ENCODE data around the gene SLC26A8.
"Not testable (repeated sequence)": the region's sequence is repeated elsewhere in the genome, so short reads cannot be mapped to it uniquely, and the experiment has no call there.

The SLC26A8 gene

GRCh38 chr6:36038120-36038876 lies 13.9 kb upstream of the SLC26A8 start:
- H3K36me3 ChIP-seq (ENCODE audit: insufficient read depth, low read length), result no peaks in the 10 kb centered on the region
- H3K4me1 ChIP-seq (ENCODE audit: insufficient read depth, low read length), result peaks cover 17% of the 10 kb centered on the region
- H3K9me3 ChIP-seq (ENCODE audit: control insufficient read depth, insufficient read depth, low read length), result no peaks in the 10 kb centered on the region
- no peak overlapping the region for H3K9ac ChIP-seq (ENCODE audit: low read depth, low read length)

- Histone ChIP-seq H3K9me3 (ENCODE audit: control insufficient read depth, insufficient read depth, low read length) (no peaks in the 10 kb centered on the region), H3K36me3 (ENCODE audit: insufficient read depth, low read length) (no peaks in the 10 kb centered on the region), H3K4me1 (ENCODE audit: insufficient read depth, low read length) (peaks cover 22% of the 10 kb centered on the region), H3K9ac (ENCODE audit: low read depth, low read length) (no peak overlapping the region)
Measured at GRCh38 chr6:36035225-36035624, 10.8 kb upstream of the SLC26A8 start.

- H3K4me1 ChIP-seq (ENCODE audit: insufficient read depth, low read length), result peaks cover 22% of the 10 kb centered on the region
- H3K9me3 ChIP-seq (ENCODE audit: control insufficient read depth, insufficient read depth, low read length), result no peaks in the 10 kb centered on the region
- H3K9ac ChIP-seq (ENCODE audit: low read depth, low read length), result no peak overlapping the region
- no peaks in the 10 kb centered on the region for H3K36me3 ChIP-seq (ENCODE audit: insufficient read depth, low read length)
Measured at GRCh38 chr6:36034441-36034840, 10.0 kb upstream of the SLC26A8 start.

GRCh38 chr6:36033935-36034334 lies 9.5 kb upstream of the SLC26A8 start:
- Histone ChIP-seq H3K36me3 (ENCODE audit: insufficient read depth, low read length) (no peaks in the 10 kb centered on the region), H3K4me1 (ENCODE audit: insufficient read depth, low read length) (peaks cover 22% of the 10 kb centered on the region), H3K9me3 (ENCODE audit: control insufficient read depth, insufficient read depth, low read length) (no peaks in the 10 kb centered on the region), H3K9ac (ENCODE audit: low read depth, low read length) (no peak overlapping the region)

GRCh38 chr6:36033144-36033543 lies 8.7 kb upstream of the SLC26A8 start:
- H3K9ac ChIP-seq (ENCODE audit: low read depth, low read length); H3K36me3 ChIP-seq (ENCODE audit: insufficient read depth, low read length); H3K9me3 ChIP-seq (ENCODE audit: control insufficient read depth, insufficient read depth, low read length): not testable (repeated sequence)
- peaks cover 17% of the 10 kb centered on the region for H3K4me1 ChIP-seq (ENCODE audit: insufficient read depth, low read length)

- Histone ChIP-seq H3K4me1 (ENCODE audit: insufficient read depth, low read length) (peaks cover 17% of the 10 kb centered on the region), H3K9me3 (ENCODE audit: control insufficient read depth, insufficient read depth, low read length) (no peaks in the 10 kb centered on the region), H3K9ac (ENCODE audit: low read depth, low read length) (0 out of 2 replicates have a peak overlapping the region, but pooled peaks have one; percentile 9), H3K36me3 (ENCODE audit: insufficient read depth, low read length) (no peaks in the 10 kb centered on the region)
Measured at GRCh38 chr6:36032261-36032660, 7.8 kb upstream of the SLC26A8 start.

- Histone ChIP-seq H3K36me3 (ENCODE audit: insufficient read depth, low read length) (no peaks in the 10 kb centered on the region), H3K4me1 (ENCODE audit: insufficient read depth, low read length) (peaks cover 39% of the 10 kb centered on the region), H3K9ac (ENCODE audit: low read depth, low read length) (peak overlapping the region; percentile 91; the same call in 1 of the 2 replicates), H3K9me3 (ENCODE audit: control insufficient read depth, insufficient read depth, low read length) (no peaks in the 10 kb centered on the region)
Measured at GRCh38 chr6:36029464-36029863, 5.0 kb upstream of the SLC26A8 start.

- peaks cover 34% of the 10 kb centered on the region for H3K4me1 ChIP-seq (ENCODE audit: insufficient read depth, low read length)
- H3K9ac ChIP-seq (ENCODE audit: low read depth, low read length), result peak overlapping the region; percentile 91
- H3K36me3 ChIP-seq (ENCODE audit: insufficient read depth, low read length), result no peaks in the 10 kb centered on the region
- no peaks in the 10 kb centered on the region for H3K9me3 ChIP-seq (ENCODE audit: control insufficient read depth, insufficient read depth, low read length)
Measured at GRCh38 chr6:36028877-36029324, 4.5 kb upstream of the SLC26A8 start.

- Histone ChIP-seq H3K9ac (ENCODE audit: low read depth, low read length) (peak overlapping the region; percentile 91), H3K9me3 (ENCODE audit: control insufficient read depth, insufficient read depth, low read length) (no peaks in the 10 kb centered on the region), H3K36me3 (ENCODE audit: insufficient read depth, low read length) (no peaks in the 10 kb centered on the region), H3K4me1 (ENCODE audit: insufficient read depth, low read length) (peaks cover 29% of the 10 kb centered on the region)
Measured at GRCh38 chr6:36028088-36028876, 3.8 kb upstream of the SLC26A8 start.

- Histone ChIP-seq H3K36me3 (ENCODE audit: insufficient read depth, low read length) (no peaks in the 10 kb centered on the region), H3K4me1 (ENCODE audit: insufficient read depth, low read length) (peaks cover 29% of the 10 kb centered on the region), H3K9me3 (ENCODE audit: control insufficient read depth, insufficient read depth, low read length) (no peaks in the 10 kb centered on the region), H3K9ac (ENCODE audit: low read depth, low read length) (peak within 1 kb of the TSS; percentile 91)
Measured at GRCh38 chr6:36027501-36028087, 3.2 kb upstream of the SLC26A8 start, which contains the start of gene MAPK14. Gene MAPK14, plus strand, starts transcription at chr6:36027808. Its CDS starts 350 bp downstream, at chr6:36028158.

- H3K9ac ChIP-seq (ENCODE audit: low read depth, low read length), result peak overlapping the region; percentile 26; the same call in 1 of the 2 replicates
- peaks cover 24% of the 10 kb centered on the region for H3K4me1 ChIP-seq (ENCODE audit: insufficient read depth, low read length)
- no peaks in the 10 kb centered on the region for H3K36me3 ChIP-seq (ENCODE audit: insufficient read depth, low read length)
- H3K9me3 ChIP-seq (ENCODE audit: control insufficient read depth, insufficient read depth, low read length), result no peaks in the 10 kb centered on the region
Measured at GRCh38 chr6:36025932-36026327, 1.5 kb upstream of the SLC26A8 start.

- no peaks in the 10 kb centered on the region for H3K36me3 ChIP-seq (ENCODE audit: insufficient read depth, low read length)
- H3K4me1 ChIP-seq (ENCODE audit: insufficient read depth, low read length), result peaks cover 24% of the 10 kb centered on the region
- H3K9ac ChIP-seq (ENCODE audit: low read depth, low read length), result no peak overlapping the region
- H3K9me3 ChIP-seq (ENCODE audit: control insufficient read depth, insufficient read depth, low read length), result no peaks in the 10 kb centered on the region
Measured at GRCh38 chr6:36025260-36025931, 955 bp upstream of the SLC26A8 start.

- H3K36me3 ChIP-seq (ENCODE audit: insufficient read depth, low read length), result no peaks in the 10 kb centered on the region
- H3K9me3 ChIP-seq (ENCODE audit: control insufficient read depth, insufficient read depth, low read length), result no peaks in the 10 kb centered on the region
- H3K4me1 ChIP-seq (ENCODE audit: insufficient read depth, low read length), result peaks cover 7% of the 10 kb centered on the region
- no peak overlapping the region for H3K9ac ChIP-seq (ENCODE audit: low read depth, low read length)
Measured at GRCh38 chr6:36020154-36020553, 4.3 kb downstream of the SLC26A8 start.

- Histone ChIP-seq H3K4me1 (ENCODE audit: insufficient read depth, low read length) (no peaks in the 10 kb centered on the region; the same call in 1 of the 2 replicates), H3K36me3 (ENCODE audit: insufficient read depth, low read length) (no peaks in the 10 kb centered on the region), H3K9me3 (ENCODE audit: control insufficient read depth, insufficient read depth, low read length) (no peaks in the 10 kb centered on the region), H3K9ac (ENCODE audit: low read depth, low read length) (no peak overlapping the region)
Measured at GRCh38 chr6:36019167-36019566, 5.3 kb downstream of the SLC26A8 start.
